Brain microvascular endothelial cell (primary cell): ENCODE results near the gene SPTLC1.

ENCODE experiments used
- DNase-seq: peaks from one replicate; pipeline ENCODE4 v3.0.0-alpha.2; 2020
- H3K27ac ChIP-seq: fragments of 250-450 bp; sonication (Bioruptor Pico); 2 replicates; pipeline ENCODE4 v1.5.1; 2020; ENCODE audit warnings: mild to moderate bottlenecking, moderate library complexity
- H3K27me3 ChIP-seq: fragments of 250-450 bp; sonication (Bioruptor Pico); replicated peaks from 2 replicates; pipeline ENCODE4 v1.5.1; 2020; ENCODE audit warnings: mild to moderate bottlenecking
- H3K36me3 ChIP-seq: fragments of 250-450 bp; sonication (Bioruptor Pico); replicated peaks from 2 replicates; pipeline ENCODE4 v1.5.1; 2020; ENCODE audit warnings: mild to moderate bottlenecking
- H3K4me3 ChIP-seq: 2 replicates; pipeline ENCODE4 v1.5.1; 2011; ENCODE audit warnings: low read depth, mild to moderate bottlenecking, control low read depth, low read length, moderate library complexity
- in situ Hi-C: cut with HindIII; loops from 2 replicates; pipeline ENCODE4 v1.10.0; 2017; ENCODE audit warnings: low sequenced_read_pairs, low pct_ligation_motif_present
- TF ChIP-seq, protein P1 (sequence below): IDR thresholded peaks from 2 replicates; pipeline ENCODE4 v1.5.1; 2011; ENCODE audit warnings: low read depth, mild to moderate bottlenecking, moderate library complexity, low read length, control low read depth, inconsistent platforms; ENCODE audit errors: missing control alignments

The SPTLC1 gene

DNA sequence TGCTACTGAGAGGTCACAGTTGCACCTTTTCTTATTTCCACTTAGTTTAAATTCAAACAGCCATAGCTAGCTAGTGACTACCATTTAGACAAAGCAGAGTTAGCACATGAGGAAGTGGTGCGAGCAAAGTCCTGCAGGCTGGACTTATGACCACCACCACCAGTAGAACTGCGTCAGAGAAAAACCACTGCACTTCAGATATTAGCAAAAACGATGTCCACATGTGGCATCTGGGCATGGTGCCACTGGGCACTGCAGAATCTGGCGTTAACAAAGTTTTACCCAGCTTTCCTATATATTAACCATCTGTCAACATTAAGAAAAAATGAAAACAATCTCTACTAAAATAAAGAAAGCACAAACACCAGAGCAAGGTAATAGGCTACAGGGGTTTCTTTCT is 80.1 kb downstream of the SPTLC1 start:
- H3K36me3 ChIP-seq: peaks cover 30% of the 10 kb centered on the region
- H3K27ac ChIP-seq: no peak overlapping the region
- no peak overlapping the region for H3K4me3 ChIP-seq
- no peak for DNase-seq
- TF ChIP-seq, protein P1, sequence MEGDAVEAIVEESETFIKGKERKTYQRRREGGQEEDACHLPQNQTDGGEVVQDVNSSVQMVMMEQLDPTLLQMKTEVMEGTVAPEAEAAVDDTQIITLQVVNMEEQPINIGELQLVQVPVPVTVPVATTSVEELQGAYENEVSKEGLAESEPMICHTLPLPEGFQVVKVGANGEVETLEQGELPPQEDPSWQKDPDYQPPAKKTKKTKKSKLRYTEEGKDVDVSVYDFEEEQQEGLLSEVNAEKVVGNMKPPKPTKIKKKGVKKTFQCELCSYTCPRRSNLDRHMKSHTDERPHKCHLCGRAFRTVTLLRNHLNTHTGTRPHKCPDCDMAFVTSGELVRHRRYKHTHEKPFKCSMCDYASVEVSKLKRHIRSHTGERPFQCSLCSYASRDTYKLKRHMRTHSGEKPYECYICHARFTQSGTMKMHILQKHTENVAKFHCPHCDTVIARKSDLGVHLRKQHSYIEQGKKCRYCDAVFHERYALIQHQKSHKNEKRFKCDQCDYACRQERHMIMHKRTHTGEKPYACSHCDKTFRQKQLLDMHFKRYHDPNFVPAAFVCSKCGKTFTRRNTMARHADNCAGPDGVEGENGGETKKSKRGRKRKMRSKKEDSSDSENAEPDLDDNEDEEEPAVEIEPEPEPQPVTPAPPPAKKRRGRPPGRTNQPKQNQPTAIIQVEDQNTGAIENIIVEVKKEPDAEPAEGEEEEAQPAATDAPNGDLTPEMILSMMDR: no peak
- no peaks in the 10 kb centered on the region for H3K27me3 ChIP-seq
- in situ Hi-C loops: no loop called here

DNA sequence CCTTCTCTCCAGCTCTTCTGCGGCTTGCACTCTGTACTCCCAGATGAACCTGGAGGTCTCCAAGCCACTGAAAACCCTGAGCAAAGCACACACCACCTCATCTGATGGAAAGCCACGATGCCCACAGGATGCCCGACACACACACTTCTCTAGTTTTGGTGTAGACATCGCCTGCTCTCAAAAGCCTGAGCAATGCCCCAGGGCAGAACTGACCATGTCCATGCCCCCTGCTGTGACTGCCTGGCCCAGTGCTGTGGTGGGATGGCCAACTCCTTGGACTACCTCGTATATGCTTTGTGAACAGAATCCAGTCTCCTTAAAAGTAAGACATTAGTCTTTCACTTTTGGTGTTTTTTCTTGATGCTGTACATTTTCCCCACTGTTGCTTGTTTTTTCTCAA is 81.2 kb downstream of the SPTLC1 start:
- Histone ChIP-seq H3K27ac (no peak overlapping the region), H3K4me3 (no peak overlapping the region), H3K36me3 (peaks cover 30% of the 10 kb centered on the region), H3K27me3 (no peaks in the 10 kb centered on the region)
- DNase-seq: no peak
- TF ChIP-seq, protein P1: no peak
- in situ Hi-C loops: no loop called here

DNA sequence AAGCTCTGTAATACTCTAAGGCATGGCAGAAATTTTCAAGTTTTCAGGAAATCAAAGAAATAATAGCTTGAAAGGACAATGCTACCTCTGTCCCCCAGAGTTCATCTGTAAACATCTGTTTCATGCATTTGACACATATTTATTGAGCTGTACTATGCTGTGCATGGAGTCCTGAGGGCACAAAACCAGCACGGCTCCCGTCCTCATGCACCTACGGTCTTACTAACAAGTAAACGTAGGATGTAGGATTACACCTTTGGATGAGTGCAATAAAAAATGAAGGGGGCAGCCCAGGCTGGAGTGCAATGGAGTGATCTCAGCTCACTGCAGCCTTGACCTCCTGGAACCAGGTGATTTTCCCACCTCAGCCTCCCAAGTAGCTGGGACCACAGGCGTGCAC is 81.9 kb downstream of the SPTLC1 start:
- peaks cover 30% of the 10 kb centered on the region for H3K36me3 ChIP-seq
- in situ Hi-C loops: no loop called here
- TF ChIP-seq, protein P1: no peak

DNA sequence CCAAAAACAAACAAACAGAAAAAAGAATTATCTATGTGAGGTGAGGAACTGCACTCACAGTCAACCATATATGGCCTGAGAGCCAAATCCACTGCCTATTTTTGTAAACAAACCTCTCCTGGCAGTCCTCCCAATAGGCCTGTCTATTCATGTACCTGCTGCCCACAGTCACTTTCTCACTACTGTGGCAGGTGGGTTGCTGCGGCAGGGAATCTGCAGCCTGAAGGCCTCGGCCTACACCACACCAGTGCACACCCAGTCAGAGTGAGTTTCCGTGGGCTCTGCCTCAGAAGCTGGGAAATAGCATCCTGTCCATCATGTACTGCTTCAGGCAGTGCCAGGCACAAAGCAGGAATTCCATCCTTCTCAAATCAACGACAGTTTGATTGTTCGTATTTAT is 82.3 kb downstream of the SPTLC1 start:
- H3K27me3 ChIP-seq: no peaks in the 10 kb centered on the region
- in situ Hi-C loops: no loop called here
- DNase-seq: no peak
- TF ChIP-seq, protein P1: no peak
- H3K4me3 ChIP-seq: no peak overlapping the region
- no peak overlapping the region for H3K27ac ChIP-seq
- H3K36me3 ChIP-seq: peaks cover 30% of the 10 kb centered on the region

More for the DNA sequence above, 81.9 kb downstream of the SPTLC1 start:
- H3K27ac ChIP-seq: no peak overlapping the region
- no peak overlapping the region for H3K4me3 ChIP-seq
- H3K27me3 ChIP-seq: no peaks in the 10 kb centered on the region
- no peak for DNase-seq

DNA sequence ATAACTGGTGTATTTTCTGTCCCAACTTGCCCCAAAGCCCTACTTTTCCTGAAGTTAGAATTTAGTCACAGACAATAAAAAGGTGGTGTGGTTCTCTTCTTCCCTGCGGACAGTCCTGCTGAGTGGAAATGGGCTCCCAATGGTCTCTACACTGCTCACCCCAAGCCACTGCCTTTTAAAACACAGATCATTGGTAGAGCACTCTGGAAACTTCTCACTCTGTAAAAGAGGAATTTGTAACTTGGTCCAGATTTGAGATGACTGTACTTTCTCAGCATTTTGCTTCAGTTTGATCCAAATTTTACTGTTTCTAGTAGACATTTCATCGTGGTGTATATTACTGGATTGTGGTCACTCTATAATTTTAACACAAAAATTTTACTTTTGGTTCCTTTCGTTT is 84.8 kb downstream of the SPTLC1 start:
- Histone ChIP-seq H3K27me3 (no peaks in the 10 kb centered on the region), H3K27ac (no peak overlapping the region), H3K36me3 (peaks cover 21% of the 10 kb centered on the region), H3K4me3 (no peak overlapping the region)
- TF ChIP-seq, protein P1: no peak
- no peak for DNase-seq
- in situ Hi-C loops: no loop called here

DNA sequence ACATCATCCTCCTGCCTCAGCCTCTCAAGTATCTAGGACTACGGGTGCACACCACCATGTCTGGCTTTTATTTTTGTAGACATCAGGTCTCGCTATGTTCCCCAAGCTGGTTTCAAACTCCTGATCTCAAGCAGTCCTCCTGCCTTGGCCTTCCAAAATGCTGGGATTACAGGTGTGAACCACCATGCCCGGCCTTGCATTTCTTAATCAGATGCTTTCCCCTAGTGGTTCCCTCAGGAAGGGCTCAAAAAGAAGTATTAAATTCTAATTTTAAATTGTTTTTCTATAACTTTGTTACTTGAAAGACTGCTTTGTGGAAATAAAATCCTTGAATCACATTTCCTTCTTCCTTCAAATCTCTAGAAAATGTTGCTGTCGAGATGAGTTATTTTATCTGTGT is 85.7 kb downstream of the SPTLC1 start:
- in situ Hi-C loops: no loop called here
- H3K4me3 ChIP-seq: no peak overlapping the region
- no peak for DNase-seq
- TF ChIP-seq, protein P1: peak; percentile 51
- no peaks in the 10 kb centered on the region for H3K27me3 ChIP-seq
- no peak overlapping the region for H3K27ac ChIP-seq
- peaks cover 17% of the 10 kb centered on the region for H3K36me3 ChIP-seq
